ENCODE results near the gene PER3. TPM values are rescaled to one million over a fixed set of nuclear protein-coding genes. Genes with fewer than 3 reads are reported as not detected.
A peak's percentile ranks its signal among the peaks of the same experiment; 100 is the strongest.

Gene PER3
- total and polyA plus RNA-seq, 2 of the 4 experiments (the other 2 are of a cell fraction), result 3.4 to 4.2 TPM

DNA sequence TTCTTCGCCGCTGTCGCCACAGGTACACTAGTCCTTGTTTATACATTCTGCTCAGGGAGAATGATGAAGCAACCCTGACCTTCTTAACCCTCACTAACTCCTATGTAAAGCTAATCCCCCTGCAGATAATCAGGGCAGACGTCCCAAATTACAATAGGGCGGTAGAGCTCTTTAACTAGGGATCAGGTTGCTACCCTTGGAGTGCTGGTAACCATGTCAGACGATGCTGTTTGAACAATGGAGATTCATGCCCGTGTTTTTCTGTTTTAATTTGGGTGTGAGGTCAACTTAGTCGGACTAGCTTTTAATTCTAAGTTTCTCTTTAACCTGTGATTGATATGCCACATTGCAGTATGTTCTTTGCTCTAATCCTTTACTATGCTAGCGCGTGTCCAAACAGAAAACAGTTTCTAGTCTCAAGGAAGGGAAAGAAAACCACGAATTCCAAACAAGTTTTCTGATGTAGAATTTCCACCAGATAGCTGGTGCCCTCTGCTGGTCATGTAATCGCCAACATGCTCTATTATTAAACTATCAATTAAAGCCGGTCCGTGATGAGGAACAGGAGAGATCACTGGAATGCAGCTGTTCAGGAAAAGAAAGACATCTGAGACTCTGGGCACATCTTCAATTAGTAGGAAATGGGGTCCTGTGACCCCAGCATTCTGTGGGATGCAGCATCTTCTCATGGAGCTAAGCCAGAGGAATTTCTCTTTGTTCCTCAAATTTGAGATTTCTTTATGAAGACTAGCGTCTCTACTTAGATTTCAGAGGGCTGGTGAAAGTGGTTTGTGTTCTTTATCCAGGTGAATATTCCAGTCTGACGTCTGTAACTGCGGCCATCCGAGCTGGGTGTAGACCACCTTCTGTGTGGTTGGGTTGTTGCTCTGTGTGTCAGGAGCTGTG, 31.3 kb upstream of the PER3 start:
- Histone ChIP-seq H2AK9ac (replicated peaks; ENCODE audit: low read depth, low read length, poor library complexity) (no peak overlapping the region), H3K4me2 (ENCODE audit: low read depth, low read length) (peak overlapping the region; percentile 98), H4K8ac (ENCODE audit: low read depth in 2 of 2, low read length in 2 of 2) (no peak overlapping the region), H3K4ac (ENCODE audit: low read depth, low read length) (no peak overlapping the region), H3K79me1 (ENCODE audit: low read depth in 1 of 2, low read length in 2 of 2) (no peaks in the 10 kb centered on the region), H4K20me1 (ENCODE audit: insufficient read depth, low read length) (no peaks in the 10 kb centered on the region), H3K9ac (ENCODE audit: low read depth, low read length) (no peak overlapping the region; the same call in 1 of the 2 replicates), H2AFZ (replicated peaks; ENCODE audit: low read length, poor library complexity) (peak overlapping the region; percentile 74), H3K56ac (ENCODE audit: extremely low read depth, insufficient read depth, low read length) (no peak overlapping the region), H3K9me1 (ENCODE audit: insufficient read depth, low read length) (no peaks in the 10 kb centered on the region), H2BK20ac (ENCODE audit: low read depth, low read length) (no peak overlapping the region), H3K4me3 (ENCODE audit: insufficient read depth, low read depth, low read length) (peak overlapping the region; percentile 83), H3K36me3 (ENCODE audit: control insufficient read depth, insufficient read depth, low read length) (no peaks in the 10 kb centered on the region), H2BK5ac (ENCODE audit: low read depth, low read length, poor library complexity, severe bottlenecking) (no peak overlapping the region), H3K4me1 (ENCODE audit: control insufficient read depth, insufficient read depth, low read length) (peaks cover 6% of the 10 kb centered on the region; the same call in 1 of the 2 replicates), H3K9me3 (ENCODE audit: control insufficient read depth, insufficient read depth, low read length) (no peaks in the 10 kb centered on the region), H3K18ac (ENCODE audit: low read depth, low read length) (no peak overlapping the region), H4K91ac (ENCODE audit: insufficient read depth, low read depth, low read length) (no peak overlapping the region), H3K23ac (ENCODE audit: low read depth, low read length) (no peak overlapping the region), H2AK5ac (ENCODE audit: low read depth, low read length) (no peak overlapping the region), H3K14ac (replicated peaks; ENCODE audit: low read depth, low read length) (no peak overlapping the region), H4K5ac (ENCODE audit: low read depth, low read length) (no peak overlapping the region), H2BK15ac (ENCODE audit: low read depth, low read length) (no peak overlapping the region), H3K27ac (ENCODE audit: insufficient read depth, low read length) (no peak overlapping the region), H3K27me3 (ENCODE audit: control insufficient read depth, insufficient read depth, low read length) (peaks cover 20% of the 10 kb centered on the region), H2BK120ac (ENCODE audit: low read depth, low read length) (no peak overlapping the region)
- DNase-seq (peak; percentile 71), ATAC-seq (ENCODE audit: low read depth) (peak; percentile 88)
- dilution Hi-C loops (cut with HindIII; ENCODE audit: low sequenced_read_pairs, unreplicated experiment), result no loop called here
- WGBS, 2 experiments (ENCODE audit: extremely low coverage in 2 of 2, insufficient read length in 1 of 2), result 0% methylated on average over 1 of the region's 18 CpGs; no CpG with 5 or more reads in 1 of the 2 experiments
- intact Hi-C loops (cut with micrococcal nuclease), result loop anchor here (1.0 kb wide), 2 partner anchors 85 to 150 kb away; no protein-coding TSS in a partner anchor
- no TSS peak for BruUV-seq (replicated peaks)
- ChIA-PET POLR2A (ENCODE audit: unreplicated experiment) (no interaction called here), CTCF (interaction anchor here (0.6 to 5.2 kb wide), 19 partner anchors 8 to 759 kb away, joined by 3 to 108 read pairs (median 4); no protein-coding TSS in a partner anchor)
- in situ Hi-C loops (cut with MboI; ENCODE audit: low sequenced_read_pairs), result loop anchor here (5.0 kb wide), 1 partner anchor 85 kb away; no protein-coding TSS in a partner anchor
- TF ChIP-seq SMC3 (IDR thresholded peaks at IDR 0.05; ENCODE audit: low read depth, low read length), result peak; percentile 88
- TF ChIP-seq POLR2A (IDR thresholded peaks at IDR 0.05; ENCODE audit: low read depth, low read length), result no peak
- TF ChIP-seq, protein P1, sequence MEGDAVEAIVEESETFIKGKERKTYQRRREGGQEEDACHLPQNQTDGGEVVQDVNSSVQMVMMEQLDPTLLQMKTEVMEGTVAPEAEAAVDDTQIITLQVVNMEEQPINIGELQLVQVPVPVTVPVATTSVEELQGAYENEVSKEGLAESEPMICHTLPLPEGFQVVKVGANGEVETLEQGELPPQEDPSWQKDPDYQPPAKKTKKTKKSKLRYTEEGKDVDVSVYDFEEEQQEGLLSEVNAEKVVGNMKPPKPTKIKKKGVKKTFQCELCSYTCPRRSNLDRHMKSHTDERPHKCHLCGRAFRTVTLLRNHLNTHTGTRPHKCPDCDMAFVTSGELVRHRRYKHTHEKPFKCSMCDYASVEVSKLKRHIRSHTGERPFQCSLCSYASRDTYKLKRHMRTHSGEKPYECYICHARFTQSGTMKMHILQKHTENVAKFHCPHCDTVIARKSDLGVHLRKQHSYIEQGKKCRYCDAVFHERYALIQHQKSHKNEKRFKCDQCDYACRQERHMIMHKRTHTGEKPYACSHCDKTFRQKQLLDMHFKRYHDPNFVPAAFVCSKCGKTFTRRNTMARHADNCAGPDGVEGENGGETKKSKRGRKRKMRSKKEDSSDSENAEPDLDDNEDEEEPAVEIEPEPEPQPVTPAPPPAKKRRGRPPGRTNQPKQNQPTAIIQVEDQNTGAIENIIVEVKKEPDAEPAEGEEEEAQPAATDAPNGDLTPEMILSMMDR (conservative IDR thresholded peaks at IDR 0.05; ENCODE audit: low read depth, low read length), result peak; percentile 84
- TF ChIP-seq RAD21 (IDR thresholded peaks at IDR 0.05; ENCODE audit: low read length), result peak; percentile 80
